Activated naive CD4-positive, alpha-beta T cell treated with anti-CD3 and anti-CD28 coated beads, Interleukin-2, amount 10 ng/mL, durations not matched to agents 5 hours and 36 hours (primary cell): ENCODE results near the gene MC5R. TPM values are rescaled to one million over a fixed set of nuclear protein-coding genes. Genes with fewer than 3 reads are reported as not detected.

Experiments
- total RNA-seq, 2 experiments: library from RNA; stranded (reverse); gene quantifications; one replicate each; pipeline ENCODE4 v1.2.3, GENCODE V29; 2021

MC5R gene
- not detected for total RNA-seq

GRCh38 chr18:13823707-13824395, at the start of gene MC5R:
TSS of gene MC5R (plus strand) at chr18:13824149. CDS start at chr18:13825766, 1,617 bp downstream.

Other genes starting within 250 kb of the MC5R start
- 10 to 100 TPM; 22.3 to 23.8 TPM for gene FAM210A, start 97.6 kb upstream of the MC5R start, total RNA-seq
- 10 to 100 TPM; 42.5 to 44.1 TPM for gene RNMT, start 97.5 kb upstream of the MC5R start, total RNA-seq
- not detected for gene MC2R, start 91.4 kb downstream of the MC5R start, total RNA-seq